Nephron (organoid): ENCODE measurements around the gene SOS2.

ENCODE experiments used
- H3K27ac Mint-ChIP-seq, 3 experiments: 2 replicates each; pipeline ENCODE4 v1.8.0; 2020; ENCODE audit warnings: mixed read lengths in 3 of 3, mild to moderate bottlenecking in 2 of 3, moderate library complexity in 1 of 3
- H3K27me3 Mint-ChIP-seq: 2 replicates; pipeline ENCODE4 v1.8.0; 2021; ENCODE audit warnings: low read depth, mild to moderate bottlenecking, moderate library complexity, mixed read lengths
- H3K36me3 Mint-ChIP-seq: 2 replicates; pipeline ENCODE4 v1.8.0; 2020; ENCODE audit warnings: low read depth, mixed read lengths
- H3K4me1 Mint-ChIP-seq: 2 replicates; pipeline ENCODE4 v1.8.0; 2020; ENCODE audit warnings: mixed read lengths
- H3K4me3 Mint-ChIP-seq, 3 experiments: 2 replicates each; pipeline ENCODE4 v1.8.0; 2020; ENCODE audit warnings: mild to moderate bottlenecking in 3 of 3, mixed read lengths in 3 of 3, moderate library complexity in 2 of 3
- H3K9me3 Mint-ChIP-seq: 2 replicates; pipeline ENCODE4 v1.8.0; 2020; ENCODE audit warnings: mixed read lengths
- TF ChIP-seq, protein P1 (sequence below), 3 experiments: fragments of 200-600 bp; sonication (generic); IDR thresholded peaks; one replicate each; pipeline ENCODE4 v1.5.0; 2021; ENCODE audit warnings: antibody characterized with exemption in 3 of 3; ENCODE audit not compliant: unreplicated experiment in 3 of 3

Gene SOS2

DNA sequence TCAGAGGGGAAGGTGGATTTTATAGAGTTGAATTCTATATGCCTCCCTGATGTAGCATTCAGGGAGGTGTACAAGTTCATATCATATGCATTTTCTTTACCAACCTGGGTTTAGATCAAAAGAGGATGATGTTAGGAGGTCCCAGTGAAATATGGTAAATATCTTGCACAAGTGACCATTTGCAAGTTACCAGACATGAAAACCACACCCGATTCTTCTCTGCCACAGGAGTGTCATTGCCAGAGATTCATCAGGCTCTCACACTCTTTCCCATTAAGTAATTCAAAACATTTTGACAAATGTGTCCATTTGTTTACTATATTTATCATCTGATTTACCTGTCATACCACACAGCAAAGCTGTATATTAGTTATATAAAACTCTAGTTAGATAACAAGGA, 159.0 kb downstream of the SOS2 start:
- Mint-ChIP-seq H3K4me1 (no peaks in the 10 kb centered on the region), H3K36me3 (peaks cover 16% of the 10 kb centered on the region)

DNA sequence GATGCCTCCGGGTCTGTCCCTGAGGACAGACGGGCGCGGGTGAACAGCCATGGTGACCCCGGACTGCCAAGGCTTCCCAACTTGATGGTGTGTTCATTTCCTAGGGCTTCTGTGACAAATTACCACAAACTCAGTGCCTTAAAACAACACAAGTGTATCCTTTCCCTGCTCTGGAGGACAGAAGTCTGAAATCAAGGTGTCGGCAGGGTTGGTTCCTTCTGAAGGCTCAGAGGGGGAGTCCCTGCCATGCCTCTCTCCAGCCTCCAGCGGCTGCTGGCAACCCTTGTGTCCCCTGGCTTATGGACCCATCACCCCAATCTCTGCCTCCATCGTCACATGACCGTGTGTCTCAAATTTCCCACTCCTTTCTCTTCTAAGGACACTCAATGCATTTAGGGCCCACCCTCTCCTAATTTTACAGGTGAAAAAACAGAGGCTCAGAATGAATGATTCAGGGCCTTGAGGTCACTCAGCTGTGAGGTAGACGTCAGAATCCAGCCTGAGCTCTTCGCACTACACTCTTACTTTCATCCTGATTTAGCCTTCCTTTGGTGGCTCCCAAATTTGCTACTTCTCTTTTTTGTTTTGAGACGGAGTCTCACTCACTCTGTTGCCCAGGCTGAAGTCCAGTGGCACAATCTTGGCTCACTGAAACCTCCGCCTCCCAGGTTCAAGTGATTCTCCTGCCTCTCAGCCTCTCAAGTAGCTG, 160.4 kb downstream of the SOS2 start:
- Mint-ChIP-seq H3K4me3 (no peak overlapping the region), H3K4me1 (no peaks in the 10 kb centered on the region), H3K27me3 (peaks cover 10% of the 10 kb centered on the region), H3K36me3 (peaks cover 16% of the 10 kb centered on the region), H3K9me3 (peaks cover 12% of the 10 kb centered on the region), H3K27ac (no peak overlapping the region)
- TF ChIP-seq, protein P1, sequence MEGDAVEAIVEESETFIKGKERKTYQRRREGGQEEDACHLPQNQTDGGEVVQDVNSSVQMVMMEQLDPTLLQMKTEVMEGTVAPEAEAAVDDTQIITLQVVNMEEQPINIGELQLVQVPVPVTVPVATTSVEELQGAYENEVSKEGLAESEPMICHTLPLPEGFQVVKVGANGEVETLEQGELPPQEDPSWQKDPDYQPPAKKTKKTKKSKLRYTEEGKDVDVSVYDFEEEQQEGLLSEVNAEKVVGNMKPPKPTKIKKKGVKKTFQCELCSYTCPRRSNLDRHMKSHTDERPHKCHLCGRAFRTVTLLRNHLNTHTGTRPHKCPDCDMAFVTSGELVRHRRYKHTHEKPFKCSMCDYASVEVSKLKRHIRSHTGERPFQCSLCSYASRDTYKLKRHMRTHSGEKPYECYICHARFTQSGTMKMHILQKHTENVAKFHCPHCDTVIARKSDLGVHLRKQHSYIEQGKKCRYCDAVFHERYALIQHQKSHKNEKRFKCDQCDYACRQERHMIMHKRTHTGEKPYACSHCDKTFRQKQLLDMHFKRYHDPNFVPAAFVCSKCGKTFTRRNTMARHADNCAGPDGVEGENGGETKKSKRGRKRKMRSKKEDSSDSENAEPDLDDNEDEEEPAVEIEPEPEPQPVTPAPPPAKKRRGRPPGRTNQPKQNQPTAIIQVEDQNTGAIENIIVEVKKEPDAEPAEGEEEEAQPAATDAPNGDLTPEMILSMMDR (IDR thresholded peaks at IDR 0.05; ENCODE audit: unreplicated experiment in 3 of 3): no peak

More for the DNA sequence above, 159.0 kb downstream of the SOS2 start:
- TF ChIP-seq, protein P1 (IDR thresholded peaks at IDR 0.05; ENCODE audit: unreplicated experiment in 3 of 3): no peak
- no peak overlapping the region for H3K27ac Mint-ChIP-seq
- H3K4me3 Mint-ChIP-seq: no peak overlapping the region
- H3K27me3 Mint-ChIP-seq: peaks cover 8% of the 10 kb centered on the region
- H3K9me3 Mint-ChIP-seq: peaks cover 12% of the 10 kb centered on the region

DNA sequence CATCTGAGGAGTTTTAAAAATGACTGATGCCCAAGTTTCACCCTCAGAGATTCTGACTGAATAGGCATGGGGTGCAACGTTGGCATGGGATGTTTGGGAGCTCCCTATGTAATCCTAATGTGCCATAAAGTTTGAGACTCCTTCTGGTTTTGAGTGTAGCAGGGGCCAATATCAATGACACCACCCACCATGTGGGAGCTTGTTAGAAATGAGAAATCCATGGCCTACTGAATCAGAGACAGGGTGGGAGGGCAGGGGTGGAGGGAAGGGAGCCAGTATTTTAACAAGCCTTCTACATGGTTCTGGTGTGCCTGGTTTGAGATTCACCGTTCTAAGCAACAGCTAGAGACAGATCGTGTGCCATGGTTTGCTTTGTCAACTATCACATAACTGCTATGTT, 161.1 kb downstream of the SOS2 start:
- Mint-ChIP-seq H3K4me1 (no peaks in the 10 kb centered on the region), H3K27me3 (peaks cover 10% of the 10 kb centered on the region), H3K4me3 (no peak overlapping the region), H3K36me3 (peaks cover 16% of the 10 kb centered on the region), H3K27ac (no peak overlapping the region), H3K9me3 (peaks cover 11% of the 10 kb centered on the region)
- TF ChIP-seq, protein P1 (IDR thresholded peaks at IDR 0.05; ENCODE audit: unreplicated experiment in 3 of 3): no peak

DNA sequence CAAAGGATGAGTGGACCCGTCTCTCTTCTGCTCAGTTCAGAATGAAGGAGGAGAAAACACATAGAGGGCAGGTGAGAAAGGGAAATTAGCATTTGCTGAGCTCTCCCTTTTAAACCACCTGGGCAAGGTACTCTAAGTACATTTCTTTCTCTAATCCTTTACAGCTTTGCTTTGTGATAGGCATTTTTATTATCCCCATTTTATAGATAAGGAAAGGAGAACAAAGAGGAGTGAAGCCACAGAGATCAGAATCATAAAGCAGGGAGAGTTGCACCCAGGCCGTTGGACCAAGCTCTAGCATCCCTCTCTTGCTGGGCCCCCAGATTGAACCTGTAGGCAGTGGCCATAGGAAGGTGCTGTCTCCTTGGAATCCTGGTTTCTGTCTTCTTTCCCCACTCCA, 162.1 kb downstream of the SOS2 start:
- Mint-ChIP-seq H3K4me1 (no peaks in the 10 kb centered on the region), H3K4me3 (no peak overlapping the region), H3K27me3 (peaks cover 10% of the 10 kb centered on the region), H3K36me3 (peaks cover 12% of the 10 kb centered on the region), H3K9me3 (peaks cover 8% of the 10 kb centered on the region), H3K27ac (no peak overlapping the region)
- TF ChIP-seq, protein P1 (IDR thresholded peaks at IDR 0.05; ENCODE audit: unreplicated experiment in 3 of 3): no peak

DNA sequence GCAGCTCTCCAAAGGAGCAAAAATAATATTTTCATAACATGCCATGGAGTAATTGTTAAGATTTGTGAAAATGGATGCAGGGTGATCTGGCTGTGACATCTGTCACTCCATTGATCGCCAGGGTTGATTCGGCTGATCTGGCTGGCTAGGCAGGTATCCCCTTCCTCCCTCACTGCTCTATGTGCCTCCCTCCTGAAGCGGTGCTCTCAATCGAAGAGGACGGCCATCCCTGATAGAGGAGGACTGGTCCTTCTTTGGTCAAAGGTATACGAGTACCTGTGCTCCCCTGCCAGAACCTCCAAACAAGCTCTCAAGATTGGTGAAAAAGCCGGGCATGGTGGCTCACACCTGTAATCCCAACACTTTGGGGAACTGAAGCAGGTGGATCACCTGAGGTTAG, 162.9 kb downstream of the SOS2 start:
- H3K36me3 Mint-ChIP-seq: peaks cover 10% of the 10 kb centered on the region
- H3K9me3 Mint-ChIP-seq: peaks cover 6% of the 10 kb centered on the region
- H3K27ac Mint-ChIP-seq: no peak overlapping the region
- H3K27me3 Mint-ChIP-seq: peaks cover 10% of the 10 kb centered on the region
- H3K4me3 Mint-ChIP-seq: no peak overlapping the region
- TF ChIP-seq, protein P1 (IDR thresholded peaks at IDR 0.05; ENCODE audit: unreplicated experiment in 3 of 3): no peak
- H3K4me1 Mint-ChIP-seq: no peaks in the 10 kb centered on the region
